ACHN (cell line): ENCODE results near the gene NGEF.
"Not testable (repeated sequence)": the region's sequence is repeated elsewhere in the genome, so short reads cannot be mapped to it uniquely, and the experiment has no call there.

ENCODE experiments used
- DNase-seq: peaks from one replicate; pipeline ENCODE4 v3.0.0-alpha.2; 2015
- in situ Hi-C: cut with HindIII; loops from 2 replicates; pipeline ENCODE4 v1.10.0; 2017; ENCODE audit warnings: low sequenced_read_pairs, low pct_ligation_motif_present, low pct_unique_long_range_greater_than_20kb

NGEF gene

DNA sequence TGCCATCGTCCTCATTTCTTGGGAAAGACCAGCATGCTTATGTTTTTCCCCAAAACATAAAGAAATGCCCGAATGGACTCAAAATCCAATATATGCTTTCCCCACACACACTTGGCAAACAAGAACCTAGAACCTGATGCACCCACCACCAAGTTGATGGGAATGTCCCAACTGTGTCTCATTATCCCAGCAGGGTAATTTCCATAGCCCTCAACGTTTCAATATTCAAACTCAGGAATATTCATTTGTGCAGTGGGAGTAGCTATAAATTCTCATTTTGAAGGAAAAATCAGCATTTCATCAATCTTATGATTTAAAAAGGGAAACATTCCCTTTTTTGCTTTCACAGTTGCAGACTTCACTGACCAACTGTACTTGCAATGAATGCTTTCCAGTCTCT, 92.3 kb downstream of the NGEF start:
- no peak for DNase-seq
- in situ Hi-C loops = no loop called here

- DNase-seq = no peak
- in situ Hi-C loops = no loop called here
Measured at GRCh38 chr2:232920055-232920454, 93.0 kb downstream of the NGEF start.

DNA sequence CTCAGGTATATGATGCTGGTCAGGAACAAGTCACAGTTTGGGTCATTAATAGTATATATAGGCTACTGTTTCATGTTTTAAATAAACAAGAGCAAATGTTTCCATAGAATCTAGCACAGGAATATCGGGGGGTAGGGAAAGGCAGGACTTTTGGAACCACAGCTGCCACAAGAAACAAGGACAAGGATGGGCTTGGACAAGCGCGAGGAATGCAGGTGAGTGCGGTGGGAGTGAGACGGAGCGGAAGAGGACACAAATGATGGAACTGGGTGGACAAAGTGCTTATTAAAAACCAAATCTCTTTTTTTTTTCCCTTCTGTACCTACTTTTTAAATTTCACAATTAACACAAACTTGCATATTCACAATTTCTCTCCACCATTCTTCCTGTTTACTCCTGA, 93.9 kb downstream of the NGEF start:
- in situ Hi-C loops = no loop called here
- DNase-seq = no peak

DNA sequence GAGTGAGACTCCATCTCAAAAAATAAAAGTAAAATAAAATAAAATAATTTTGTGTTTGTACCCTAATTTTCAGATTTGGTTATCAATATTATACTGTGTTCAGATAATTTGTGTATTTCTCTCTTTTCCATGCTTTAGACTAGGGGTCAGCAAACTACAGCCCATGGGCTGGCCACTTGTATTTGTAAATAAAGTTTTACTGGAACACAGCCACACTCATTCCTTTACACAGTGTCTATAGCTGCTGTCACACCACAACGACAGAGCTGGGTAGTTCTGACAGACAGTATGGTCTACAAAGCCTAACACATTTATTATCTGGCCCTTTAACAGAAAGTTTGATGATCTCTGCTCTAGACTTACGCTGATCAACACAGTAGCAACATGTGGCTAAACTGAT, 99.2 kb downstream of the NGEF start:
- in situ Hi-C loops = no loop called here
- DNase-seq = no peak

GRCh38 chr2:232911712-232912277, 101.3 kb downstream of the NGEF start:
- DNase-seq = no peak
- in situ Hi-C loops = no loop called here

- DNase-seq = no peak
- in situ Hi-C loops = no loop called here
Measured at GRCh38 chr2:232910376-232910775, 102.7 kb downstream of the NGEF start.

DNA sequence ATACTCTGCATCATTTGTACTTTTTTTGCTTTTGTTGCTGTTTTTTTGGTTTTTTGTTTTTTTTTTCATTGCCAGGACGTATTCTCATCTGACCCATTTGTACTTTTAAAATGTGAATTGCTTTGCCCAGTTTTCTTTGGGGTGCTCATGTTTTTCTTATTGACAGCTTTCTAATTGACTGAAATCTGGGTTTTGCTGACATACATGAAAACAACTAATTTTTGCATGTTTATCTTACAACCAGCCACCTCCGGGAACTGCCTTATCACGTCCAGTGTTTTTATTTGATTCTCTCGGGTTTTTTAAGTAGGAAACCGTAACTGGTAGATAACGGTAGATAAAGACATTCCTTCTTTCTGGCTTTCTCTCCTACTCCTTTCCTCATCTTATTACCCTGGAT, 104.4 kb downstream of the NGEF start:
- DNase-seq = no peak
- in situ Hi-C loops = no loop called here

DNA sequence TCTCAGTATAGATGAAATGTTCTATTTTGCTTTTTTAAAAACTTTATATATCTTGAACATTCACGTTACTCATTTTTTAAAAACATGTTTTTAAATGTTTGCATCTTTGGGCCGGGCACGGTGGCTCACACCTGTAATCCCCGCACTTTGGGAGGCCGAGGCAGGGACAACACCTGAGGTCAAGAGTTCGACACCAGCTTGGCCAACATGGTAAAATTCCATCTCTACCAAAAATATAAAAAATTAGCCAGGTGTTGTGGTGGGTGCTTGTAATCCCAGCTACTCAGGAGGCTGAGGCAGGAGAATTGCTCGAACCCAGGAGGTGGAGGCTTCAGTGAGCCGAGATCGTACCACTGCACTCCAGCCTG, 105.4 kb downstream of the NGEF start:
- DNase-seq, in situ Hi-C loops: not testable (repeated sequence)

DNA sequence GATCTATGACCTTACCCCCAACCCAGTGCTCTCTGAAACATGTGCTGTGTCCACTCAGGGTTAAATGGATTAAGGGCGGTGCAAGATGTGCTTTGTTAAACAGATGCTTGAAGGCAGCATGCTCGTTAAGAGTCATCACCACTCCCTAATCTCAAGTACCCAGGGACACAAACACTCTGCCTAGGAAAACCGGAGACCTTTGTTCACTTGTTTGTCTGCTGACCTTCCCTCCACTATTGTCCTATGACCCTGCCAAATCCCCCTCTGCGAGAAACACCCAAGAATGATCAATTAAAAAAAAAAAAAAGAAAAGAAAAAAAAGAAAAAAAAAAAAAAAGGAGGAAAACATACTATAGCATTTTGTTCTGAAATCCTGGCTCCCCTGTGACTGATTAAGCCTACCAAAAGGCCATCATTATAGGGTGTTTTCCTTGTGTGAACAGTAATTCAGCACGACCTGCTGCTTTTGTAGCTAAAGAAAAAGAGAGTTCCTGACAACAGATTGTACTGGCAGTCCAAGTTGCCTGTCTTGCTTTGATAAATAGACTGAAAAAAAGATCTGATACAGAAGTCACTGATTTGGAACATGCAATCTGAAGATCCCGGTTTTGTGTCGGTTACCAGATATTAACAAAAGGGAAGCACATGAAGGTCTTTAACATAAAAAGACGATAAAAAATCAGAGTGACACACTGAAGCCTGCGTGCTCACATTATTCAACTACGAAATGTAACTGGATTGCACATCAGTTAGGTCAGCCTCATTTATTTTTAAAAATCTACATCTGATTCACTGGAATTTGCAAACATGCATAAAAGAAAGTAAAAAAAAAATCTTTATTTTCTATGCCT, 106.0 kb downstream of the NGEF start:
- in situ Hi-C loops, DNase-seq: not testable (repeated sequence)

- in situ Hi-C loops = no loop called here
- DNase-seq = no peak
Measured at GRCh38 chr2:232903989-232904388, 109.1 kb downstream of the NGEF start.

DNA sequence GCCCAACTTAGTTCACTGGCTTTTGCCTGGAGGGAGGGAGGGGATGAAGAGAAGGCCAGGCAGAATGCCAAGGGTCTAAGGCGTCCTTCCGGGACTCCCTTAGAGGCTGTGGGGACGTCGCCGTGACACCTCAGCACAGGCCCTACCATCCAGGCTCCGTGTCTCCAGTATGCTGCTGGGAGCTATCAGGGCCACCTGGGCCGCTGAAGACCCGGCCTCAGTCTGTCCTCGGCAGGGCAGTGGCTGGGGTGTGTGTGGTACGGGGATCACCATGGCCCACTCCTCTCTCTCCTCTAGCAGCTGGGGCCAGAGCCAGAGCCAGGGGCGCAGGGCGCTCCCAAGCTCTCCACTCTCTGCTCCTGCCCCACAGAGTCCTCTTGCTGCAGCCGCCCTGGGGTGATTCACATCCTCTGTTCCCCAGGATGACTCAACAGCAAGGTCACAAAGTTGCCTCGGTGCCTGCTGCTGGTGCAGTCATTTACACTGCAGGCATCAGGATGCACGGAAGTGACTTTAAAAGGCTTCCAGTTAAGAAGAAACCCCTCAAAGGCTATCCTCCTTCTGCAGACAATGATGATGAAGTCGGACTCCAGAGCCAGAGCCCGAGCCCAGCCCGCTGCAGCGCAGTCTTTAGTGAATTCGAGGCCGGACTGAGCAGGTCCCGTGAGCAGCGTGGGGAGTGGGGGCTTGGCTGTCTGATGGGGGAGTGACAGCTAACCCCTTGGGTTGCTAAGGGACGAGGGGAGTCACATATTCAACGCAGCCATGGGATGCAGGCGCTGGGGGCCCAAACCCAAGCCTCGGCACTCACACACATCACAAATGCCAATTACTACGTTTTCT, 111.1 kb downstream of the NGEF start:
- in situ Hi-C loops = no loop called here
- DNase-seq = peak; percentile 91

GRCh38 chr2:232900811-232901735, 112.0 kb downstream of the NGEF start:
- DNase-seq = no peak
- in situ Hi-C loops = no loop called here

- DNase-seq = no peak
- in situ Hi-C loops = no loop called here
Measured at GRCh38 chr2:232898592-232899543, 114.2 kb downstream of the NGEF start.

DNA sequence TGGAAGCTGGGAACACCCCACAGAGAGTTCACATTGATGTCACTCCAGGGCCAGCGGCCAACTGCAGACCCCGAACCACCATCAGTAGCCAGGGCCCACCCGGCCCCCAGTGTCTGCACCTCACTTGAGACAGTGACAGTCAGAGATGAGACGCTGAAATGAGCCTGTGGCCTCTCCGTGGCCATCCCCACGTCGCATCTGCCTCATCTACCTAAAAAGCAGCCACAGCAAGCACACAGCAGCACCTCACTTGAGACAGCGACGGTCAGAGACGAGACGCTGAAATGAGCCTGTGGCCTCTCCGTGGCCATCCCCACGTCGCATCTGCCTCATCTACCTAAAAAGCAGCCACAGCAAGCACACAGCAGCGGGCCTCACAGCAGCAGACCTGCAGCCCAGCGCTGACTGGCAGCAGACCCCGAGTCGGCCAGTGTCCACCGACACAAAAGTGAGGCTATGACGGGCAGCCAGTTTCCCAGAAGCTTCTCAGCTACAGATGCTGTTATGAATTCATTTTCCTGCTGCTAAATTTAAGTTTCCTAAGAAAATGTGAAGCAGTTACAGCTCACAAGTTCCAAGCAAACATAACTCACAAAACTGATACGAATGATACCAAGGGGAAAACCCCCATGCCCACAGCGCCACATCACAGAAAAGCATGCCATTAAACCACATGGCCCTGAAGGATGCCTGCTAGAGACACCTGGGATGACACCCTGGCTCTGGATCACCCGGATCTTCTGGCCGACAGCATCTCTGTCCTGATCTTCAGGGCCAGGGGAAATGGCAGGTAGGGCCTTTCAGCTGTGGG, 115.3 kb downstream of the NGEF start:
- in situ Hi-C loops = no loop called here
- no peak for DNase-seq

DNA sequence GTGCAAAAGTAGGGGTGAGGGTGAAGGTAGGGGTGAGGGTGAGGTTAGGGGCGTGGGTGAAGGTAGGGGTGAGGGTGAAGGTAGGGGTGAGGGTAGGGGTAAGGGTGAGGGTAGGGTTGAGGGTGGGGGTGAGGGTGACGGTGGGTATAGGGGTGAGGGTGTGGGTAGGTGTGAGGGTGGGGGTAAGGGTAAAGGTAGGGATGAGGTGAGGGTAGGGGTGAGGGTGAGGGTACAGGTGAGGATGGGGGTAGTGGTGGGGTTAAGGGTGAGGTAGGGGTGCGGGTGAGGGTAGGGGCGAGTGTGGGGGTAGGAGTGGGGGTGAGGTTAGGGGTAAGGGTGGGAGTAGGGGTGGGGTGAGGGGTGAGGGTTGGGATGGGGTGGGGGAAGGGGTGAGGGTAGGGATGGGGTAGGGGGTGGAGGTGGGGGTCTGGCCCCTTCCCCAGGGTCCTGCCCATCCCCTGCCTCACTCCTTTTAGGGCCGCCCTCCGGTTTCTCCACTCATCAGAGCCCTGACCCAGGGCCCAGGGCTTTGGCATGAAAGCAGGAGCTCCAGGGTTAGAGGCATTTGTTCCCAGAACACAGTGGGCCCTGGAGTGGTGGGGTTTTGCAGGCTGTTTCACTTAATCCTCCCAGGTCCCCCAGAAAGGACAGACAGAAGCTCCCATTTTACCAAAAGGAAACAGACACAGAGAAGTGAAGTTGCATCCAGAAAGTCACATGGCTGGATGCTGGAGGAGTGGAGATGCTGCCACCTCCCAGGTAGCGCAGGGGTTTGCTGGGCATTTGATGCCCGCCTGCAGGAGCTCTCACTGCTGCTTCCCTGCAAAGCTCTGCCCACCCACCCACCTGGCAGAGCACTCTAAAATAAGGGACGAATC, 116.1 kb downstream of the NGEF start:
- no peak for DNase-seq
- in situ Hi-C loops = no loop called here

DNA sequence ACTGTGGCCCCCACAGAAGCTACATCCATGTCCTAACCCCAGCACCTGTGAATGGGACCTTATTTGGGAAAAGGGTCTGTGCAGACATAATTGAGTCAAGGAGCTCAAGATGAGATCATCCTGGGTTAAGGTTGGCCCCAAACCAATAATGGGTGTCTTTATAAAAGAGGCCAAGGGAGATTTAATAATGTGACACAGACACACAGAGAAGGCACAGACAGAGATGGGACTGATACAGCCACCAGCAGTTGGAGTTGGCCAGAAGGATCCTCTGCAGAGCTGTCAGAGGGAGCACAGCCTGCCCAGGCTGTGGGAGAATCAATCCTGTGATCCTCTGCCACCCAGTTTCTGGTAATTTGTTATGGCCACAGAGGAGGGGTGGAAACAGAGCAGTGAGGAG, 116.9 kb downstream of the NGEF start:
- in situ Hi-C loops = no loop called here
- no peak for DNase-seq
